Cardiac atrium fibroblast (primary cell): ENCODE results near the gene APLF. TPM values are rescaled to one million over a fixed set of nuclear protein-coding genes. Genes with fewer than 3 reads are reported as not detected.

Source experiments
- total RNA-seq: library from RNA; depleted of rRNA; stranded (reverse); fragments of >200 nt; gene quantifications from 2 replicates; pipeline ENCODE4 v1.2.3, GENCODE V29; 2015

The APLF gene, protein sequence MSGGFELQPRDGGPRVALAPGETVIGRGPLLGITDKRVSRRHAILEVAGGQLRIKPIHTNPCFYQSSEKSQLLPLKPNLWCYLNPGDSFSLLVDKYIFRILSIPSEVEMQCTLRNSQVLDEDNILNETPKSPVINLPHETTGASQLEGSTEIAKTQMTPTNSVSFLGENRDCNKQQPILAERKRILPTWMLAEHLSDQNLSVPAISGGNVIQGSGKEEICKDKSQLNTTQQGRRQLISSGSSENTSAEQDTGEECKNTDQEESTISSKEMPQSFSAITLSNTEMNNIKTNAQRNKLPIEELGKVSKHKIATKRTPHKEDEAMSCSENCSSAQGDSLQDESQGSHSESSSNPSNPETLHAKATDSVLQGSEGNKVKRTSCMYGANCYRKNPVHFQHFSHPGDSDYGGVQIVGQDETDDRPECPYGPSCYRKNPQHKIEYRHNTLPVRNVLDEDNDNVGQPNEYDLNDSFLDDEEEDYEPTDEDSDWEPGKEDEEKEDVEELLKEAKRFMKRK
- total RNA-seq = 1.3 and 2.3 TPM in 2 replicates

DNA sequence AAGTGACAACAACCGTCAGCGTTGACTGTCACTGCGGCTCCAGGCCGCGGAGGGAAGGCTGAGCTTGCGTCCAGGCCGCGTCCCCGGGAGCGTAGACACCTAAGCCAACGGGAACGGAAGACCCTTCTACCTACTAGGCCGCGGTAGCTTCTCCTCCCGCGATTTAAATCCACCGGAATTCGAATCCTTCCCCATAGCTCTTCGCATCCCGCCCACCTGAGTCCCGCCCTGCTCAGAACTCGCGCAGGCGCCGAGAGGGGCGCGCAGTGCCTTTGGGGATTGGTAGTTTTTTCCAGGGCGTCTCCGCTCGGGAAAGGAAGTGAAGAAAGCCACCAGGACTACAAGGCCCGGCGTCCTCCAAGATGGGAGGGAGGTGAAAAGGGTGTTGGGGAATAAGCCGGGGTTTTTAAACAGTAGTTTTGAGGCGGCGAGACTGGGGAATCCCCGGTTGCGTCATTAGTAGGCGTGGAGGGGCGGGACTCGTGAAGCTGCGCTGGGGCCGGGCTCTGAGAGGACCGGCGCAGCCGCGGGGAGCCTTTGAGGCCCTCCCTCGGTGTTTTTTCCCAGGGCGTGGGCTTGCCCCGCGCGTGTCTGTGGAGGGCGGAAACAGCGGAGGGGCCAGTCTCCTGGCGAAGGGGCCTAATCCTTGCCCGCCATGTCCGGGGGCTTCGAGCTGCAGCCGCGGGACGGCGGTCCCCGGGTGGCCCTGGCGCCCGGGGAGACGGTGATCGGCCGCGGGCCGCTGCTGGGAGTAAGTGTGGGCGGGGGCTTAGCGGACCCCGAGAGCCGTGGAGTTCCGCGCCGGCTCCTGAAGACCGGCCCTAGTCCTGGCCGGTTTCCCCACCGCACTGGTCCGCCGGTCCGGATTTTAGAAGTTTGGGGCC lies at the start of gene APLF, which contains the start of gene FBXO48:
Gene APLF, plus strand, starts transcription at position 509 of the 884 bp plus-strand sequence. Its CDS starts 147 bp downstream, at position 656.
Gene FBXO48, minus strand, starts transcription at position 218 of the 884 bp plus-strand sequence. CDS start 2,149 bp downstream, outside the sequence.

Other genes with a start within 250 kb of the APLF start
- gene PPP3R1, start 215.1 kb upstream of the APLF start, total RNA-seq = 19.3 and 22.0 TPM in 2 replicates
- 16.8 and 24.1 TPM in 2 replicates for gene CNRIP1, start 147.6 kb upstream of the APLF start, total RNA-seq
- gene PLEK, start 102.3 kb upstream of the APLF start, total RNA-seq = not detected in 2 replicates
- gene FBXO48, start 291 bp upstream of the APLF start, total RNA-seq = 0.36 and 0.49 TPM in 2 replicates
- not detected in 2 replicates for gene PROKR1, start 176.0 kb downstream of the APLF start, total RNA-seq